H1 (cell line): Measurements from ENCODE around the gene MAPRE3. TPM values are rescaled to one million over a fixed set of nuclear protein-coding genes. Genes with fewer than 3 reads are reported as not detected.

Experiments
- ASH2L ChIP-seq: fragments of 200-600, 300-600 bp; sonication (generic); IDR thresholded peaks from one replicate; pipeline ENCODE4 v1.7.1; 2017; ENCODE audit warnings: low read length
- BRCA1 ChIP-seq: IDR thresholded peaks from 2 replicates; pipeline ENCODE4 v1.6.1; 2012; ENCODE audit warnings: low read depth, low read length, improper control_type of control experiment
- CBX8 ChIP-seq: fragments of 300-800, 300-1000 bp; sonication (generic); IDR thresholded peaks from 2 replicates; pipeline ENCODE4 v1.7.1; 2016; ENCODE audit warnings: low read depth, low read length, borderline replicate concordance
- KDM1A ChIP-seq: fragments of 200-600, 300-600 bp; sonication (generic); IDR thresholded peaks from 2 replicates; pipeline ENCODE4 v1.7.1; 2016; ENCODE audit warnings: mild to moderate bottlenecking, low read length, borderline replicate concordance
- POLR2A ChIP-seq, 2 experiments: IDR thresholded peaks; 1 replicate in 1 of 2; 2 replicates in 1 of 2; pipeline ENCODE4 v1.6.1; 2011; ENCODE audit warnings: low read depth in 2 of 2, low read length in 2 of 2, mild to moderate bottlenecking in 2 of 2; ENCODE audit errors: control extremely low read depth in 1 of 2
- RAD21 ChIP-seq, 2 experiments: IDR thresholded peaks in 1 of 2; conservative IDR thresholded peaks in 1 of 2; 2 replicates each; pipeline ENCODE4 v1.6.1; 2011; ENCODE audit warnings: low read depth in 2 of 2, low read length in 2 of 2, improper control_type of control experiment in 1 of 2, inconsistent platforms in 1 of 2, mild to moderate bottlenecking in 1 of 2, moderate library complexity in 1 of 2
- SIRT6 ChIP-seq: IDR thresholded peaks from one replicate; pipeline ENCODE4 v1.7.1; 2012; ENCODE audit warnings: low read length, inconsistent platforms
- SUZ12 ChIP-seq: fragments of 200-600 bp; sonication (generic); IDR thresholded peaks from 2 replicates; pipeline ENCODE4 v1.6.1; 2012; ENCODE audit warnings: mild to moderate bottlenecking, inconsistent platforms, low read length, moderate library complexity, mixed read lengths
- TAF7 ChIP-seq: optimal IDR thresholded peaks from 2 replicates; pipeline ENCODE3; 2011; ENCODE audit warnings: low read depth, mild to moderate bottlenecking, inconsistent platforms, low read length, moderate library complexity, borderline replicate concordance
- polyA plus RNA-seq, 7 experiments: library from polyadenylated mRNA; depleted of rRNA in 3 of 7; stranded (reverse) in 5 of 7; unstranded in 2 of 7; fragments of >200 nt in 5 of 7; fragments of 200-250 nt in 2 of 7; gene quantifications; 1 replicate in 5 of 7; 2 replicates in 1 of 7; 4 replicates in 1 of 7; pipeline versions ENCODE4 v1.2.1 to v1.2.3, GENCODE V29; 2011 to 2013; ENCODE audit warnings: missing spikeins in 2 of 7, mixed read lengths in 2 of 7
- total RNA-seq: library from RNA; stranded (reverse); fragmentation: NEBNext Ultra II Directional; extraction: Animal tissue kit (Norgen Biotek cat#: 25700); gene quantifications from 2 replicates; pipeline ENCODE4 v1.2.1, GENCODE V29; 2021
- TF ChIP-seq, protein P1 (sequence below): fragments of 300-600 bp; sonication (generic); IDR thresholded peaks from 2 replicates; pipeline ENCODE4 v1.7.1; 2012; ENCODE audit warnings: low read length, moderate library complexity, mild to moderate bottlenecking, inconsistent platforms; ENCODE audit not compliant: insufficient replicate concordance

Gene MAPRE3
- total and polyA plus RNA-seq, 2 of the 8 experiments (the other 6 are each of a cell fraction or from before 2014, with no cell fraction given), result 4.9 to 6.6 TPM

GRCh38 chr2:26971911-26972786 is 1.7 kb downstream of the MAPRE3 start (continued):
- TF ChIP-seq TAF7, result no peak
- TF ChIP-seq SUZ12, result no peak
- no peak for TF ChIP-seq BRCA1
- TF ChIP-seq CBX8, result no peak
- TF ChIP-seq, protein P1, sequence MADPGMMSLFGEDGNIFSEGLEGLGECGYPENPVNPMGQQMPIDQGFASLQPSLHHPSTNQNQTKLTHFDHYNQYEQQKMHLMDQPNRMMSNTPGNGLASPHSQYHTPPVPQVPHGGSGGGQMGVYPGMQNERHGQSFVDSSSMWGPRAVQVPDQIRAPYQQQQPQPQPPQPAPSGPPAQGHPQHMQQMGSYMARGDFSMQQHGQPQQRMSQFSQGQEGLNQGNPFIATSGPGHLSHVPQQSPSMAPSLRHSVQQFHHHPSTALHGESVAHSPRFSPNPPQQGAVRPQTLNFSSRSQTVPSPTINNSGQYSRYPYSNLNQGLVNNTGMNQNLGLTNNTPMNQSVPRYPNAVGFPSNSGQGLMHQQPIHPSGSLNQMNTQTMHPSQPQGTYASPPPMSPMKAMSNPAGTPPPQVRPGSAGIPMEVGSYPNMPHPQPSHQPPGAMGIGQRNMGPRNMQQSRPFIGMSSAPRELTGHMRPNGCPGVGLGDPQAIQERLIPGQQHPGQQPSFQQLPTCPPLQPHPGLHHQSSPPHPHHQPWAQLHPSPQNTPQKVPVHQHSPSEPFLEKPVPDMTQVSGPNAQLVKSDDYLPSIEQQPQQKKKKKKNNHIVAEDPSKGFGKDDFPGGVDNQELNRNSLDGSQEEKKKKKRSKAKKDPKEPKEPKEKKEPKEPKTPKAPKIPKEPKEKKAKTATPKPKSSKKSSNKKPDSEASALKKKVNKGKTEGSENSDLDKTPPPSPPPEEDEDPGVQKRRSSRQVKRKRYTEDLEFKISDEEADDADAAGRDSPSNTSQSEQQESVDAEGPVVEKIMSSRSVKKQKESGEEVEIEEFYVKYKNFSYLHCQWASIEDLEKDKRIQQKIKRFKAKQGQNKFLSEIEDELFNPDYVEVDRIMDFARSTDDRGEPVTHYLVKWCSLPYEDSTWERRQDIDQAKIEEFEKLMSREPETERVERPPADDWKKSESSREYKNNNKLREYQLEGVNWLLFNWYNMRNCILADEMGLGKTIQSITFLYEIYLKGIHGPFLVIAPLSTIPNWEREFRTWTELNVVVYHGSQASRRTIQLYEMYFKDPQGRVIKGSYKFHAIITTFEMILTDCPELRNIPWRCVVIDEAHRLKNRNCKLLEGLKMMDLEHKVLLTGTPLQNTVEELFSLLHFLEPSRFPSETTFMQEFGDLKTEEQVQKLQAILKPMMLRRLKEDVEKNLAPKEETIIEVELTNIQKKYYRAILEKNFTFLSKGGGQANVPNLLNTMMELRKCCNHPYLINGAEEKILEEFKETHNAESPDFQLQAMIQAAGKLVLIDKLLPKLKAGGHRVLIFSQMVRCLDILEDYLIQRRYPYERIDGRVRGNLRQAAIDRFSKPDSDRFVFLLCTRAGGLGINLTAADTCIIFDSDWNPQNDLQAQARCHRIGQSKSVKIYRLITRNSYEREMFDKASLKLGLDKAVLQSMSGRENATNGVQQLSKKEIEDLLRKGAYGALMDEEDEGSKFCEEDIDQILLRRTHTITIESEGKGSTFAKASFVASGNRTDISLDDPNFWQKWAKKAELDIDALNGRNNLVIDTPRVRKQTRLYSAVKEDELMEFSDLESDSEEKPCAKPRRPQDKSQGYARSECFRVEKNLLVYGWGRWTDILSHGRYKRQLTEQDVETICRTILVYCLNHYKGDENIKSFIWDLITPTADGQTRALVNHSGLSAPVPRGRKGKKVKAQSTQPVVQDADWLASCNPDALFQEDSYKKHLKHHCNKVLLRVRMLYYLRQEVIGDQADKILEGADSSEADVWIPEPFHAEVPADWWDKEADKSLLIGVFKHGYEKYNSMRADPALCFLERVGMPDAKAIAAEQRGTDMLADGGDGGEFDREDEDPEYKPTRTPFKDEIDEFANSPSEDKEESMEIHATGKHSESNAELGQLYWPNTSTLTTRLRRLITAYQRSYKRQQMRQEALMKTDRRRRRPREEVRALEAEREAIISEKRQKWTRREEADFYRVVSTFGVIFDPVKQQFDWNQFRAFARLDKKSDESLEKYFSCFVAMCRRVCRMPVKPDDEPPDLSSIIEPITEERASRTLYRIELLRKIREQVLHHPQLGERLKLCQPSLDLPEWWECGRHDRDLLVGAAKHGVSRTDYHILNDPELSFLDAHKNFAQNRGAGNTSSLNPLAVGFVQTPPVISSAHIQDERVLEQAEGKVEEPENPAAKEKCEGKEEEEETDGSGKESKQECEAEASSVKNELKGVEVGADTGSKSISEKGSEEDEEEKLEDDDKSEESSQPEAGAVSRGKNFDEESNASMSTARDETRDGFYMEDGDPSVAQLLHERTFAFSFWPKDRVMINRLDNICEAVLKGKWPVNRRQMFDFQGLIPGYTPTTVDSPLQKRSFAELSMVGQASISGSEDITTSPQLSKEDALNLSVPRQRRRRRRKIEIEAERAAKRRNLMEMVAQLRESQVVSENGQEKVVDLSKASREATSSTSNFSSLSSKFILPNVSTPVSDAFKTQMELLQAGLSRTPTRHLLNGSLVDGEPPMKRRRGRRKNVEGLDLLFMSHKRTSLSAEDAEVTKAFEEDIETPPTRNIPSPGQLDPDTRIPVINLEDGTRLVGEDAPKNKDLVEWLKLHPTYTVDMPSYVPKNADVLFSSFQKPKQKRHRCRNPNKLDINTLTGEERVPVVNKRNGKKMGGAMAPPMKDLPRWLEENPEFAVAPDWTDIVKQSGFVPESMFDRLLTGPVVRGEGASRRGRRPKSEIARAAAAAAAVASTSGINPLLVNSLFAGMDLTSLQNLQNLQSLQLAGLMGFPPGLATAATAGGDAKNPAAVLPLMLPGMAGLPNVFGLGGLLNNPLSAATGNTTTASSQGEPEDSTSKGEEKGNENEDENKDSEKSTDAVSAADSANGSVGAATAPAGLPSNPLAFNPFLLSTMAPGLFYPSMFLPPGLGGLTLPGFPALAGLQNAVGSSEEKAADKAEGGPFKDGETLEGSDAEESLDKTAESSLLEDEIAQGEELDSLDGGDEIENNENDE, result no peak
- TF ChIP-seq KDM1A, result no peak
- TF ChIP-seq SIRT6, result no peak
- no peak for TF ChIP-seq POLR2A (IDR thresholded peaks at IDR 0.05; ENCODE audit: control extremely low read depth in 1 of 2, low read depth in 2 of 2, low read length in 2 of 2)
- TF ChIP-seq ASH2L, result no peak
- no peak for TF ChIP-seq RAD21 (IDR thresholded peaks at IDR 0.05 in 1 of 2, conservative IDR thresholded peaks at IDR 0.05 in 1 of 2; ENCODE audit: low read depth in 2 of 2, low read length in 2 of 2)
